Neural progenitor cell (in vitro differentiated cells): ENCODE results near the gene CDC14A. TPM values are rescaled to one million over a fixed set of nuclear protein-coding genes. Genes with fewer than 3 reads are reported as not detected.

Experiments used
- DNase-seq: peaks from one replicate; pipeline ENCODE4 v3.0.0-alpha.2; 2016; ENCODE audit warnings: low spot score
- H2AFZ ChIP-seq: fragments of 200-600 bp; sonication (generic); replicated peaks from 2 replicates; pipeline ENCODE4 v1.6.1; 2016; ENCODE audit warnings: antibody characterized with exemption
- H3F3A ChIP-seq: fragments of 200-600 bp; sonication (generic); 2 replicates; pipeline ENCODE4 v1.6.1; 2016; ENCODE audit warnings: antibody characterized with exemption, low read depth
- H3K27ac ChIP-seq: fragments of 200-600 bp; sonication (generic); 2 replicates; pipeline ENCODE4 v1.5.1; 2016; ENCODE audit warnings: mild to moderate bottlenecking
- H3K27me3 ChIP-seq: fragments of 200-600 bp; sonication (generic); 2 replicates; pipeline ENCODE4 v1.6.1; 2016; ENCODE audit warnings: mild to moderate bottlenecking, moderate library complexity
- H3K36me3 ChIP-seq: fragments of 200-600 bp; sonication (generic); 2 replicates; pipeline ENCODE4 v1.5.1; 2016
- H3K4me1 ChIP-seq: fragments of 200-600 bp; sonication (generic); 2 replicates; pipeline ENCODE4 v1.6.1; 2016; ENCODE audit warnings: mixed run types
- H3K4me2 ChIP-seq: fragments of 200-600 bp; sonication (generic); 2 replicates; pipeline ENCODE4 v1.6.1; 2016
- H3K4me3 ChIP-seq: fragments of 200-600 bp; sonication (generic); 2 replicates; pipeline ENCODE4 v1.5.1; 2016
- H3K79me2 ChIP-seq: fragments of 200-600 bp; sonication (generic); 2 replicates; pipeline ENCODE4 v1.6.1; 2016; ENCODE audit warnings: low read depth
- H3K9ac ChIP-seq: fragments of 200-600 bp; sonication (generic); 2 replicates; pipeline ENCODE4 v1.6.1; 2016
- H3K9me3 ChIP-seq: fragments of 200-600 bp; sonication (generic); 2 replicates; pipeline ENCODE4 v1.5.1; 2016; ENCODE audit warnings: low read depth
- H4K20me1 ChIP-seq: fragments of 200-600 bp; sonication (generic); 2 replicates; pipeline ENCODE4 v1.6.1; 2016; ENCODE audit warnings: low read depth
- H3K27ac Mint-ChIP-seq: 3 replicates; pipeline ENCODE4 v1.8.0; 2021; ENCODE audit warnings: mixed read lengths
- H3K27me3 Mint-ChIP-seq: 2 replicates; pipeline ENCODE4 v1.8.0; 2022; ENCODE audit warnings: low read depth, mild to moderate bottlenecking, inconsistent platforms, moderate library complexity, mixed read lengths; ENCODE audit not compliant: insufficient read depth
- H3K36me3 Mint-ChIP-seq: 3 replicates; pipeline ENCODE4 v1.8.0; 2021; ENCODE audit warnings: mixed read lengths
- H3K4me1 Mint-ChIP-seq: 3 replicates; pipeline ENCODE4 v1.8.0; 2021; ENCODE audit warnings: mixed read lengths
- H3K4me3 Mint-ChIP-seq: 3 replicates; pipeline ENCODE4 v1.8.0; 2021; ENCODE audit warnings: mild to moderate bottlenecking, moderate library complexity, mixed read lengths
- H3K9me3 Mint-ChIP-seq: 3 replicates; pipeline ENCODE4 v1.8.0; 2020; ENCODE audit warnings: mixed read lengths
- CTCF ChIP-seq: fragments of 200-600 bp; sonication (generic); IDR thresholded peaks from 2 replicates; pipeline ENCODE4 v1.5.1; 2017; ENCODE audit warnings: antibody characterized with exemption, mild to moderate bottlenecking
- EZH2 ChIP-seq: fragments of 200-600 bp; sonication (generic); IDR thresholded peaks from 2 replicates; pipeline ENCODE4 v1.6.1; 2017; ENCODE audit warnings: antibody characterized with exemption, mild to moderate bottlenecking, moderate library complexity
- EZH2phosphoT487 ChIP-seq: fragments of 200-600 bp; sonication (generic); IDR thresholded peaks from 2 replicates; pipeline ENCODE4 v1.6.1; 2017; ENCODE audit warnings: antibody characterized with exemption
- total RNA-seq: library from RNA; depleted of rRNA; stranded (reverse); fragments of >200 nt; gene quantifications from 2 replicates; pipeline ENCODE4 v1.2.3, GENCODE V29; 2015; ENCODE audit warnings: low replicate concordance

The CDC14A gene
- total RNA-seq, 1 donor from 2014 or later = 37.0 TPM

- H3K9me3 ChIP-seq = no peaks in the 10 kb centered on the region
- no peak for TF ChIP-seq EZH2phosphoT487
- no peak for TF ChIP-seq EZH2
- TF ChIP-seq CTCF = no peak
- no peak overlapping the region for H2AFZ ChIP-seq
- no peak overlapping the region for H3K27ac ChIP-seq
- H3K4me3 Mint-ChIP-seq = no peak overlapping the region
- peaks cover 2% of the 10 kb centered on the region for H3K27me3 Mint-ChIP-seq
- H3K79me2 ChIP-seq = no peaks in the 10 kb centered on the region
- no peak overlapping the region for H3K27ac Mint-ChIP-seq
- H3K36me3 ChIP-seq = no peaks in the 10 kb centered on the region
- no peaks in the 10 kb centered on the region for H3K9me3 Mint-ChIP-seq
- no peak overlapping the region for H3K4me2 ChIP-seq
- no peak for DNase-seq
- peaks cover 14% of the 10 kb centered on the region for H3F3A ChIP-seq
- H4K20me1 ChIP-seq = no peaks in the 10 kb centered on the region
- H3K4me3 ChIP-seq = no peak overlapping the region
- no peaks in the 10 kb centered on the region for H3K36me3 Mint-ChIP-seq
- H3K27me3 ChIP-seq = peaks cover 16% of the 10 kb centered on the region
- peaks cover 16% of the 10 kb centered on the region for H3K4me1 ChIP-seq
- no peak overlapping the region for H3K9ac ChIP-seq
- H3K4me1 Mint-ChIP-seq = peaks cover 7% of the 10 kb centered on the region
Measured at GRCh38 chr1:100545855-100546254, 193.5 kb downstream of the CDC14A start.

GRCh38 chr1:100552031-100552430, 199.7 kb downstream of the CDC14A start:
- H3K4me1 ChIP-seq = no peaks in the 10 kb centered on the region
- H3K9me3 Mint-ChIP-seq = peaks cover 24% of the 10 kb centered on the region

GRCh38 chr1:100552922-100553321, 200.6 kb downstream of the CDC14A start:
- Mint-ChIP-seq H3K9me3 (peaks cover 24% of the 10 kb centered on the region), H3K27ac (no peak overlapping the region), H3K27me3 (no peaks in the 10 kb centered on the region), H3K36me3 (no peaks in the 10 kb centered on the region), H3K4me3 (no peak overlapping the region), H3K4me1 (no peaks in the 10 kb centered on the region)
- DNase-seq = no peak
- Histone ChIP-seq H3K9me3 (peaks cover 3% of the 10 kb centered on the region), H3K27ac (no peak overlapping the region), H3K4me3 (no peak overlapping the region), H3K27me3 (no peaks in the 10 kb centered on the region), H2AFZ (no peak overlapping the region), H3K79me2 (no peaks in the 10 kb centered on the region), H3K4me1 (no peaks in the 10 kb centered on the region), H3K4me2 (no peak overlapping the region), H3F3A (no peaks in the 10 kb centered on the region), H3K9ac (no peak overlapping the region), H3K36me3 (peaks cover 3% of the 10 kb centered on the region), H4K20me1 (no peaks in the 10 kb centered on the region)
- no peak for TF ChIP-seq CTCF
- no peak for TF ChIP-seq EZH2phosphoT487

More at GRCh38 chr1:100552031-100552430, 199.7 kb downstream of the CDC14A start:
- Mint-ChIP-seq H3K4me1 (no peaks in the 10 kb centered on the region), H3K4me3 (no peak overlapping the region), H3K27me3 (no peaks in the 10 kb centered on the region), H3K36me3 (no peaks in the 10 kb centered on the region), H3K27ac (no peak overlapping the region)
- no peak for DNase-seq
- TF ChIP-seq EZH2 (no peak), CTCF (no peak), EZH2phosphoT487 (no peak)
- Histone ChIP-seq H3K27me3 (no peaks in the 10 kb centered on the region), H3F3A (no peaks in the 10 kb centered on the region), H3K4me2 (no peak overlapping the region), H3K27ac (no peak overlapping the region), H3K4me3 (no peak overlapping the region), H3K9me3 (peaks cover 3% of the 10 kb centered on the region), H4K20me1 (no peaks in the 10 kb centered on the region), H3K9ac (no peak overlapping the region), H2AFZ (no peak overlapping the region), H3K36me3 (peaks cover 3% of the 10 kb centered on the region), H3K79me2 (no peaks in the 10 kb centered on the region)
